Motor neuron (in vitro differentiated cells): ENCODE data around the gene OBSCN. TPM values are rescaled to one million over a fixed set of nuclear protein-coding genes. Genes with fewer than 3 reads are reported as not detected.

Experiments
- ATAC-seq, 8 experiments: fragments of 200-7000 bp; cut with Tn5 transposase; replicated peaks in 6 of 8; 2 replicates each; pipeline ENCODE4 v1.8.0; 2021; ENCODE audit warnings: mild to moderate bottlenecking in 8 of 8, moderate library complexity in 8 of 8
- H3K27ac ChIP-seq, 2 donors: fragments of 250-450 bp; sonication (Bioruptor Pico); 2 replicates each; pipeline ENCODE4 v1.9.0; 2021; ENCODE audit warnings: antibody characterized with exemption in 2 of 2, mild to moderate bottlenecking in 2 of 2, moderate library complexity in 1 of 2
- H3K4me1 ChIP-seq, 2 donors: fragments of 250-450 bp; sonication (Bioruptor Pico); replicated peaks in 1 of 2; 2 replicates each; pipeline ENCODE4 v1.6.1; 2021; ENCODE audit warnings: antibody characterized with exemption in 2 of 2, mild to moderate bottlenecking in 2 of 2, moderate library complexity in 1 of 2
- H3K4me3 ChIP-seq, 5 donors: fragments of 250-450 bp; sonication (Bioruptor Pico); 2 replicates each; pipeline ENCODE4 v1.9.0; 2021; ENCODE audit warnings: antibody characterized with exemption in 5 of 5, mild to moderate bottlenecking in 5 of 5, moderate library complexity in 4 of 5
- WGBS, 10 experiments: fragments of 450-650 bp; shearing (Covaris generic); methylation state at CpG; one replicate each; pipeline ENCODE4 v1.0.0; 2022; 5-methylcytosine and 5-hydroxymethylcytosine counted together
- in situ Hi-C, 9 experiments: fragments of 400-800 bp; cut with MboI; loops; one replicate each; pipeline ENCODE4 v1.15.0; 2021; ENCODE audit warnings: low sequenced_read_pairs in 9 of 9, low pct_unique_long_range_greater_than_20kb in 2 of 9; ENCODE audit not compliant: unreplicated experiment in 9 of 9
- total RNA-seq, 8 experiments: library from RNA; unstranded; fragments of 300-600 nt; gene quantifications; 2 replicates each; pipeline versions ENCODE4 v1.2.3 to v1.2.4, GENCODE V29; 2022

Gene OBSCN
- total RNA-seq, 8 experiments from 2014 or later: 2.7 to 38.5 (median 16.2) TPM

GRCh38 chr1:228174482-228175315 is 33.1 kb upstream of the OBSCN start:
- H3K4me3 ChIP-seq: peak overlapping the region in 2 of 5 donors; percentile 19 to 23
- peak overlapping the region; percentile 36 to 55 for H3K27ac ChIP-seq
- in situ Hi-C loops: no loop called here
- H3K4me1 ChIP-seq: peaks cover 0 to 11% of the 10 kb centered on the region in 2 donors
- WGBS, 10 experiments: 79 to 94% (median 84%) methylated on average over 2 to 33 of the region's 52 CpGs; no CpG with 5 or more reads in 5 of the 10 experiments
- ATAC-seq: peak in 6 of 8 experiments; percentile 16 to 71 (median 62)

- in situ Hi-C loops: no loop called here
- 60 to 92% (median 81%) methylated on average over 1 to 7 of the region's 18 CpGs; no CpG with 5 or more reads in 5 of the 10 experiments for WGBS, 10 experiments
- no peak for ATAC-seq
- Histone ChIP-seq H3K4me1 (peaks cover 0 to 11% of the 10 kb centered on the region in 2 donors), H3K27ac (no peak overlapping the region), H3K4me3 (no peak overlapping the region)
These were observed 32.4 kb upstream of the OBSCN start for GRCh38 chr1:228175316-228176023.

- WGBS, 10 experiments: 60 to 100% (median 100%) methylated on average over 1 to 4 of the region's 4 CpGs; no CpG with 5 or more reads in 6 of the 10 experiments
- ATAC-seq: no peak
- in situ Hi-C loops: no loop called here
- Histone ChIP-seq H3K27ac (no peak overlapping the region), H3K4me1 (peaks cover 0 to 11% of the 10 kb centered on the region in 2 donors), H3K4me3 (no peak overlapping the region)
These were observed 31.8 kb upstream of the OBSCN start for GRCh38 chr1:228176024-228176395.

- H3K4me3 ChIP-seq: no peak overlapping the region
- in situ Hi-C loops: no loop called here
- peaks cover 0 to 11% of the 10 kb centered on the region in 2 donors for H3K4me1 ChIP-seq
- ATAC-seq: no peak
- WGBS, 10 experiments: 68 to 100% (median 90%) methylated on average over 1 to 16 of the region's 19 CpGs; no CpG with 5 or more reads in 3 of the 10 experiments
- no peak overlapping the region for H3K27ac ChIP-seq
These were observed 31.2 kb upstream of the OBSCN start for GRCh38 chr1:228176461-228177182.

- no peak overlapping the region for H3K4me3 ChIP-seq
- WGBS, 10 experiments: 80 to 100% (median 81%) methylated on average over 1 to 4 of the region's 5 CpGs; no CpG with 5 or more reads in 4 of the 10 experiments
- in situ Hi-C loops: no loop called here
- ATAC-seq: no peak
- H3K27ac ChIP-seq: no peak overlapping the region
- H3K4me1 ChIP-seq: peaks cover 0 to 11% of the 10 kb centered on the region in 2 donors
These were observed 30.7 kb upstream of the OBSCN start for GRCh38 chr1:228177183-228177475.

- no peak overlapping the region for H3K27ac ChIP-seq
- in situ Hi-C loops: no loop called here
These were observed 29.8 kb upstream of the OBSCN start for GRCh38 chr1:228177721-228178710.

GRCh38 chr1:228178737-228179684 is 28.8 kb upstream of the OBSCN start:
- Histone ChIP-seq H3K4me1 (peaks cover 4 to 8% of the 10 kb centered on the region in 2 donors), H3K27ac (no peak overlapping the region), H3K4me3 (no peak overlapping the region)
- 41 to 98% (median 83%) methylated on average over 4 to 9 of the region's 12 CpGs for WGBS, 10 experiments
- ATAC-seq: peak in 1 of 8 experiments; percentile 26
- in situ Hi-C loops: no loop called here

More at GRCh38 chr1:228177721-228178710, 29.8 kb upstream of the OBSCN start:
- no peak for ATAC-seq
- Histone ChIP-seq H3K4me1 (peaks cover 0 to 11% of the 10 kb centered on the region in 2 donors), H3K4me3 (no peak overlapping the region)
- 79 to 100% (median 88%) methylated on average over 1 to 11 of the region's 12 CpGs; no CpG with 5 or more reads in 1 of the 10 experiments for WGBS, 10 experiments

GRCh38 chr1:228180271-228180958 is 27.4 kb upstream of the OBSCN start:
- peak in 1 of 8 experiments; percentile 67 for ATAC-seq
- Histone ChIP-seq H3K4me3 (no peak overlapping the region), H3K4me1 (peaks cover 10 to 11% of the 10 kb centered on the region in 2 donors), H3K27ac (no peak overlapping the region)
- in situ Hi-C loops: no loop called here
- 50 to 100% (median 86%) methylated on average over 1 to 4 of the region's 4 CpGs; no CpG with 5 or more reads in 3 of the 10 experiments for WGBS, 10 experiments

- peaks cover 10 to 16% of the 10 kb centered on the region in 2 donors for H3K4me1 ChIP-seq
- 91 to 100% (median 98%) methylated on average over 1 to 7 of the region's 7 CpGs; no CpG with 5 or more reads in 5 of the 10 experiments for WGBS, 10 experiments
- H3K27ac ChIP-seq: no peak overlapping the region
- in situ Hi-C loops: no loop called here
- no peak for ATAC-seq
- no peak overlapping the region for H3K4me3 ChIP-seq
These were observed 26.7 kb upstream of the OBSCN start for GRCh38 chr1:228180959-228181644.

GRCh38 chr1:228181645-228182034 is 26.2 kb upstream of the OBSCN start:
- 86 to 100% (median 97%) methylated on average over 1 to 9 of the region's 9 CpGs; no CpG with 5 or more reads in 3 of the 10 experiments for WGBS, 10 experiments

More at GRCh38 chr1:228181645-228182034, 26.2 kb upstream of the OBSCN start:
- H3K4me1 ChIP-seq: peaks cover 10 to 18% of the 10 kb centered on the region in 2 donors
- H3K4me3 ChIP-seq: no peak overlapping the region
- no peak overlapping the region for H3K27ac ChIP-seq
- in situ Hi-C loops: no loop called here
- no peak for ATAC-seq
